ENCODE data around the gene MEX3C.

The MEX3C gene

GRCh38 chr18:51191128-51191717 lies 6.3 kb downstream of the MEX3C start:
- DNase-seq (ENCODE audit: low read depth in 2 of 2) = no peak

- DNase-seq (ENCODE audit: low read depth in 2 of 2) = no peak
Measured at GRCh38 chr18:51190000-51190399, 7.5 kb downstream of the MEX3C start.

GRCh38 chr18:51188024-51188701 lies 9.3 kb downstream of the MEX3C start:
- DNase-seq (ENCODE audit: low read depth in 2 of 2) = no peak

- DNase-seq (ENCODE audit: low read depth in 2 of 2) = no peak
Measured at GRCh38 chr18:51185075-51185474, 12.4 kb downstream of the MEX3C start.

- DNase-seq (ENCODE audit: low read depth in 2 of 2) = no peak
Measured at GRCh38 chr18:51184091-51184457, 13.4 kb downstream of the MEX3C start.

- no peak for DNase-seq (ENCODE audit: low read depth in 2 of 2)
Measured at GRCh38 chr18:51183372-51184090, 13.9 kb downstream of the MEX3C start.

GRCh38 chr18:51182824-51183223 lies 14.7 kb downstream of the MEX3C start:
- DNase-seq (ENCODE audit: low read depth in 2 of 2) = no peak

GRCh38 chr18:51171625-51172259 lies 25.7 kb downstream of the MEX3C start:
- no peak for DNase-seq (ENCODE audit: low read depth in 2 of 2)

GRCh38 chr18:51171223-51171622 lies 26.3 kb downstream of the MEX3C start:
- DNase-seq (ENCODE audit: low read depth in 2 of 2) = no peak

- DNase-seq (ENCODE audit: low read depth in 2 of 2) = no peak
Measured at GRCh38 chr18:51170664-51171063, 26.8 kb downstream of the MEX3C start.

GRCh38 chr18:51169731-51170130 lies 27.8 kb downstream of the MEX3C start:
- no peak for DNase-seq (ENCODE audit: low read depth in 2 of 2)

- DNase-seq (ENCODE audit: low read depth in 2 of 2) = no peak
Measured at GRCh38 chr18:51168960-51169662, 28.4 kb downstream of the MEX3C start.

- DNase-seq (ENCODE audit: low read depth in 2 of 2) = no peak
Measured at GRCh38 chr18:51168026-51168742, 29.3 kb downstream of the MEX3C start.

- no peak for DNase-seq (ENCODE audit: low read depth in 2 of 2)
Measured at GRCh38 chr18:51165296-51165695, 32.2 kb downstream of the MEX3C start.

GRCh38 chr18:51164761-51165281 lies 32.7 kb downstream of the MEX3C start:
- no peak for DNase-seq (ENCODE audit: low read depth in 2 of 2)

GRCh38 chr18:51164342-51164741 lies 33.1 kb downstream of the MEX3C start:
- no peak for DNase-seq (ENCODE audit: low read depth in 2 of 2)

- DNase-seq (ENCODE audit: low read depth in 2 of 2) = no peak
Measured at GRCh38 chr18:51163543-51163942, 33.9 kb downstream of the MEX3C start.

- DNase-seq (ENCODE audit: low read depth in 2 of 2) = no peak
Measured at GRCh38 chr18:51162617-51163016, 34.9 kb downstream of the MEX3C start.

- no peak for DNase-seq (ENCODE audit: low read depth in 2 of 2)
Measured at GRCh38 chr18:51160646-51161045, 36.8 kb downstream of the MEX3C start.

- no peak for DNase-seq (ENCODE audit: low read depth in 2 of 2)
Measured at GRCh38 chr18:51157215-51157614, 40.3 kb downstream of the MEX3C start.

- no peak for DNase-seq (ENCODE audit: low read depth in 2 of 2)
Measured at GRCh38 chr18:51154431-51155063, 42.9 kb downstream of the MEX3C start.

All from stimulated activated CD8-positive, alpha-beta memory T cell treated with anti-CD3 and anti-CD28 coated beads, Interleukin-15, amount 100 ng/mL, for 4 hours (primary cell).